Stimulated activated CD4-positive, alpha-beta T cell treated with anti-CD3 and anti-CD28 coated beads, TNF-alpha, amount 100 ng/mL, for 48 hours (primary cell): Measurements from ENCODE around the gene SDHAF2.
"Not testable (repeated sequence)": the region's sequence is repeated elsewhere in the genome, so short reads cannot be mapped to it uniquely, and the experiment has no call there.

Experiments used
- DNase-seq, 3 donors: peaks; one replicate each; pipeline ENCODE4 v3.0.0-alpha.2; 2020; ENCODE audit warnings: low read depth in 3 of 3

Gene SDHAF2

GRCh38 chr11:61429691-61430582 is at the start of gene SDHAF2, which contains the start of gene CPSF7:
Gene SDHAF2 (plus strand): TSS chr11:61430124. CDS start chr11:61430147, 23 bp downstream.
Gene CPSF7 (minus strand): TSS chr11:61429975. CDS start chr11:61429235, 740 bp downstream.
- DNase-seq: peak; percentile 96 to 97 (median 96)

- no peak for DNase-seq
These were observed 49.0 kb upstream of the SDHAF2 start for GRCh38 chr11:61380884-61381283.

- not testable (repeated sequence) for DNase-seq
These were observed 46.1 kb upstream of the SDHAF2 start for GRCh38 chr11:61383859-61384258.

GRCh38 chr11:61384271-61385242 is 45.4 kb upstream of the SDHAF2 start:
- no peak for DNase-seq

GRCh38 chr11:61390161-61390560 is 39.8 kb upstream of the SDHAF2 start:
- DNase-seq: no peak

- no peak for DNase-seq
These were observed 36.8 kb upstream of the SDHAF2 start for GRCh38 chr11:61392981-61393595.

GRCh38 chr11:61401173-61401572 is 28.8 kb upstream of the SDHAF2 start:
- no peak for DNase-seq

GRCh38 chr11:61401573-61401972 is 28.4 kb upstream of the SDHAF2 start:
- no peak for DNase-seq

GRCh38 chr11:61403658-61404057 is 26.3 kb upstream of the SDHAF2 start:
- DNase-seq: no peak

GRCh38 chr11:61404103-61404502 is 25.8 kb upstream of the SDHAF2 start:
- DNase-seq: no peak

- DNase-seq: no peak
These were observed 25.3 kb upstream of the SDHAF2 start for GRCh38 chr11:61404641-61405040.

GRCh38 chr11:61406067-61406466 is 23.9 kb upstream of the SDHAF2 start:
- DNase-seq: no peak

GRCh38 chr11:61406991-61407728 is 22.8 kb upstream of the SDHAF2 start:
- DNase-seq: no peak

- DNase-seq: no peak
These were observed 18.3 kb upstream of the SDHAF2 start for GRCh38 chr11:61411589-61411988.

GRCh38 chr11:61413496-61413895 is 16.4 kb upstream of the SDHAF2 start:
- no peak for DNase-seq

GRCh38 chr11:61414547-61414946 is 15.4 kb upstream of the SDHAF2 start:
- no peak for DNase-seq

GRCh38 chr11:61415381-61415780 is 14.5 kb upstream of the SDHAF2 start:
- DNase-seq: no peak

- DNase-seq: no peak
These were observed 13.0 kb upstream of the SDHAF2 start for GRCh38 chr11:61416941-61417340.

- no peak for DNase-seq
These were observed 12.3 kb upstream of the SDHAF2 start for GRCh38 chr11:61417670-61418069.

GRCh38 chr11:61418136-61418535 is 11.8 kb upstream of the SDHAF2 start:
- no peak for DNase-seq

GRCh38 chr11:61422226-61422625 is 7.7 kb upstream of the SDHAF2 start:
- no peak for DNase-seq
